Mucosa of rectum (tissue), 2 donors: ENCODE results near the gene ZNF22.

Source experiments
- H3K27ac ChIP-seq, 2 donors: one replicate each; pipeline ENCODE4 v1.7.0; 2013; ENCODE audit warnings: inconsistent platforms in 2 of 2, low read depth in 2 of 2, low read length in 2 of 2
- H3K27me3 ChIP-seq, 2 donors: one replicate each; pipeline ENCODE4 v1.7.0; 2013; ENCODE audit warnings: low read length in 2 of 2; ENCODE audit not compliant: control insufficient read depth in 2 of 2, insufficient read depth in 2 of 2
- H3K36me3 ChIP-seq, 2 donors: one replicate each; pipeline ENCODE4 v1.7.0; 2013; ENCODE audit warnings: low read length in 2 of 2; ENCODE audit not compliant: control insufficient read depth in 2 of 2, insufficient read depth in 2 of 2
- H3K4me1 ChIP-seq, 2 donors: one replicate each; pipeline ENCODE4 v1.7.0; 2013; ENCODE audit warnings: low read length in 2 of 2, mild to moderate bottlenecking in 1 of 2; ENCODE audit not compliant: control insufficient read depth in 2 of 2, insufficient read depth in 2 of 2
- H3K4me3 ChIP-seq, 2 donors: one replicate each; pipeline ENCODE4 v1.7.0; 2013; ENCODE audit warnings: low read length in 2 of 2
- H3K9ac ChIP-seq, 2 donors: one replicate each; pipeline ENCODE4 v1.7.0; 2013; ENCODE audit warnings: low read length in 2 of 2, low read depth in 1 of 2, mild to moderate bottlenecking in 1 of 2
- H3K9me3 ChIP-seq, 2 donors: one replicate each; pipeline ENCODE4 v1.7.0; 2013; ENCODE audit warnings: low read length in 2 of 2; ENCODE audit not compliant: control insufficient read depth in 2 of 2
- donor health status: healthy.
- donor health status: Normal muscosa, but diverticular disease.

ZNF22 gene

DNA sequence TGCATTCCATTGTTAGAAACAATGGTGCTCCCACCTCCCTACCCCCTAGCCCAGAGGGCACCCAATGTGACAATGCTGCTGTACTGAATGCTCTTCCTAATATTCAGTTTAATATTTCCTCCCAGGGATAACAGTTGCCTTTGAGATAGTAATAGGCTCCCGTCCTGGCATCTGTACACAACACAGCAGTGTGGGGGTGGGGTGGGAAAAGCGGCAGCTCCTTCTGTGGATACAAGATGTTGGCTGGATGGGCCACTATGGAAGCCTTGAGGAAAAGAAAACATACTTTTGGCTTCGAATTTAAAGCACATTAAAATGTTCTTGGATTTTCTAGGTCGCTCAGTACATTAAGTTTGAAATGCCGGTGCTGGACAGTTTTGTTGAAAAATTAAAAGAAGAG lies 9.2 kb upstream of the ZNF22 start:
- no peak overlapping the region for H3K9ac ChIP-seq
- H3K4me3 ChIP-seq = no peak overlapping the region
- no peaks in the 10 kb centered on the region for H3K9me3 ChIP-seq
- no peaks in the 10 kb centered on the region for H3K27me3 ChIP-seq
- H3K36me3 ChIP-seq = peaks cover 13 to 14% of the 10 kb centered on the region in 2 donors
- peaks cover 2 to 10% of the 10 kb centered on the region in 2 donors for H3K4me1 ChIP-seq
- H3K27ac ChIP-seq = no peak overlapping the region

DNA sequence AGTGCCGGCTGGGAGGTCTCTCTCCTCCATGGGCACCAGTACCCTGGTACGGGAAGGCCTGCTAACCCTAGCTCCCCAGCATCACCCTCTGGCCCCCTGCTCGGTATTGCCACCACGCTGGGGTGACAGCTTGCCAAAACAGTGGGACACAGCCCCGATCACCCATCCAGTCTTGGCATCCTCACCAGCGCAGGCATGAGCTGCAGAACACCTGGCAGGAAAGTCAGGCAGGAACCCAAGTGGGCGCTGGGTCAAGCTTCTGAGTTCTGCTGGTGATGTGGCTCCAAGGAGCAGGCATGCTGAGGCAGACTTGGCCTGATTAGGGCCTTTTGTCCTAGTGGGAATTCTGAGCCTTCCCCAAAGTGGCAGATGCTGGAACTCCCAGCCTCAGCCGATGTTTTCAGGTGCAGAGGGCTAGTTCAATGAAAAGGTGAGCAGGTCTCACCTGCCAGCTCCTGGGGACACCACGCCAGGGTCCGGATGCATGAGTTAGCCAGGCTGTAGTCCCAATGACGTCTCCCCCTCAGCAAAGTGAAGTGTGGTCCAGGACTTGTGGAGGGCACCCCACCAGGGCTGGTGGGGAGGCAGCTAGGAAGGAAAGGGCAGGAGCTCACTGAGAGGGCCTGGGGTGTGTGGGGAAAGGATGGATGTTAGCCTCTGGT lies 8.5 kb upstream of the ZNF22 start:
- H3K9me3 ChIP-seq = no peaks in the 10 kb centered on the region
- no peak overlapping the region for H3K9ac ChIP-seq
- peaks cover 13 to 14% of the 10 kb centered on the region in 2 donors for H3K36me3 ChIP-seq
- peak overlapping the region in 1 of 2 donors; percentile 3 for H3K27ac ChIP-seq
- H3K4me1 ChIP-seq = peaks cover 7 to 14% of the 10 kb centered on the region in 2 donors
- no peaks in the 10 kb centered on the region for H3K27me3 ChIP-seq
- H3K4me3 ChIP-seq = no peak overlapping the region

DNA sequence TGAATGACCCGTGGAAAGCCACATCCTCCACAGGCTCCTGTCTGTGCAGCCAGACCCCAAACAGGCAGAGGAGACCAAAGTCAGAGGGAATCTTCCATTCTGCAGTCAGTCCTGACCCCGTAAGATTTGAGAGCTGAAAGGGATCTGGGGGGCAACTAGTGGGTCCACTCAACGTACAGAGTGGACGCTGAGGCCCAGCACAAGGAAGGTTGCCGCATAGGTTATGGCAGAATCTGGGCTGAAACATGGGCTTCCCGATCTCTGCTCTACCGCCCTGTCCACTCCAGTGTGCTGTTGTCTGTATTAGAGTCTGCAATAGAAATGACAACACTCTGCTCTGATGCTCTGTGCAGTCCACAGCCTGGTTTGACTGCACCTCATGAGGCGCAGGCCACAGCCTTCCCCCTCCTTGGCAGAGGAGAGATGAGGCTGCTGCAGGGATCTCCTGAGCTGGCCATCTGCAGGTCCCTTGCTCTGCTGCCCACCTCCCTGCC lies 7.9 kb upstream of the ZNF22 start:
- Histone ChIP-seq H3K9me3 (no peaks in the 10 kb centered on the region), H3K36me3 (peaks cover 11 to 14% of the 10 kb centered on the region in 2 donors), H3K4me1 (peaks cover 7 to 14% of the 10 kb centered on the region in 2 donors), H3K4me3 (no peak overlapping the region), H3K27me3 (no peaks in the 10 kb centered on the region), H3K9ac (no peak overlapping the region), H3K27ac (no peak overlapping the region)

DNA sequence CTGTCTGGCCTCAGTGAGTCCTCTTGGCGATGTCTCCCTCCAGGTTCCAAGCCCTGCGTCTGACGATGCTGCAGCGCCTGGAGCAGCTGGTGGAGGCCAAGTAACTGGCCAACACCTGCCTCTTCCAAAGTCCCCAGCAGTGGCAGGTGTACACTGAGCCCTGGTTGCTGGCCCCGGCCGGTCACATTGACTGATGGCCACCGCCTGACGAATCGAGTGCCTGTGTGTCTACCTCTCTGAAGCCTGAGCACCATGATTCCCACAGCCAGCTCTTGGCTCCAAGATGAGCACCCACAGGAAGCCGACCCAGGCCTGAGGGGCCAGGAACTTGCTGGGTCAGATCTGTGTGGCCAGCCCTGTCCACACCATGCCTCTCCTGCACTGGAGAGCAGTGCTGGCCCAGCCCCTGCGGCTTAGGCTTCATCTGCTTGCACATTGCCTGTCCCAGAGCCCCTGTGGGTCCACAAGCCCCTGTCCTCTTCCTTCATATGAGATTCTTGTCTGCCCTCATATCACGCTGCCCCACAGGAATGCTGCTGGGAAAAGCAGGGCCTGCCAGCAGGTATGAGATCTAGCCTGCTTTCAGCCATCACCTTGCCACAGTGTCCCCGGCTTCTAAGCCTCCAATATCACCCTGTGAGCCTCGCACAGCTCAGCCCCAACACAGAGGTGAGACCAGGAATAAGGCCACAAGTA lies 7.3 kb upstream of the ZNF22 start:
- Histone ChIP-seq H3K9me3 (no peaks in the 10 kb centered on the region), H3K4me3 (no peak overlapping the region), H3K9ac (no peak overlapping the region), H3K27me3 (no peaks in the 10 kb centered on the region), H3K36me3 (peaks cover 10 to 14% of the 10 kb centered on the region in 2 donors), H3K27ac (no peak overlapping the region), H3K4me1 (peaks cover 7 to 14% of the 10 kb centered on the region in 2 donors)

DNA sequence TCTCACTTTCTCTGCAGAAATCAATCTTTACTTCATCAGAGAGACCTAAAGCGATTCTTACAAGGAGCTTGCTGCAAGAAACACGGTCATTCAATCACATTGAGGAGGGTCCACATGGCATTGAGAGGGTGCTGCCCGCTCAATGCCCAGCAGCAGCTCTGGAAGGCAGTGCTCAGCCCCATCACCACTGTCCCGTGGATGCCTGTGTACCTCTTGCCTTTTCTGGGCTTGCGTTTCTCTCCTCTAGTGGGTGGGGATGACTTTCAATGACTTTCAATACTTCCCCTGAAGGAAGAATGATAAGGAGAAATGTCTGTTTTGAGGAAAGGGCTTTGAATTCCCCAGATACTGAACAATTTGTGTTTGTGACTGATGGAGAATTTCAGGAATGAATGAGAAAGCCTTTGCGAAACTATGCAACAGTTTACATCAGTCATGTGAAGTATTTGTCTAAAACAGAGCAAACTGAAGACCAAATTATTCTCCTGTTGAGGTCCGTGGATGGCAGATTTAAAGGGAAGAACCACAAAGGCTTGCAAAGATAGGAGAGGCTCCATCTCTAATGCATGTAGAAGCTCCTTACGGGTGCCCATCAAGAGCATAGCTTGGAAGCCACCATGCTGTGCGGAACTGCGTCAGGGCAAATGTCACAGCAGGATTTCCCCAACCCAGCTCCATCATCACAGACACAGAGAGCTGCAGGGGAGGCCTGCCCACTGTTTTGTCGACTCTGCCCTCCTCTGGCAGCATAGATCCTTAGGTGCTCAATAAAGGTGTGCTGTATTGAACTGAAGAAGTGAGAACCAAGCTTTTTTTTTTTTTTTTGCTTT lies 6.6 kb upstream of the ZNF22 start:
- peaks cover 8 to 10% of the 10 kb centered on the region in 2 donors for H3K36me3 ChIP-seq
- H3K4me1 ChIP-seq = peaks cover 7 to 14% of the 10 kb centered on the region in 2 donors
- H3K9ac ChIP-seq = no peak overlapping the region
- H3K4me3 ChIP-seq = no peak overlapping the region
- H3K27me3 ChIP-seq = no peaks in the 10 kb centered on the region
- H3K27ac ChIP-seq = peak overlapping the region in 1 of 2 donors; percentile 26
- no peaks in the 10 kb centered on the region for H3K9me3 ChIP-seq

DNA sequence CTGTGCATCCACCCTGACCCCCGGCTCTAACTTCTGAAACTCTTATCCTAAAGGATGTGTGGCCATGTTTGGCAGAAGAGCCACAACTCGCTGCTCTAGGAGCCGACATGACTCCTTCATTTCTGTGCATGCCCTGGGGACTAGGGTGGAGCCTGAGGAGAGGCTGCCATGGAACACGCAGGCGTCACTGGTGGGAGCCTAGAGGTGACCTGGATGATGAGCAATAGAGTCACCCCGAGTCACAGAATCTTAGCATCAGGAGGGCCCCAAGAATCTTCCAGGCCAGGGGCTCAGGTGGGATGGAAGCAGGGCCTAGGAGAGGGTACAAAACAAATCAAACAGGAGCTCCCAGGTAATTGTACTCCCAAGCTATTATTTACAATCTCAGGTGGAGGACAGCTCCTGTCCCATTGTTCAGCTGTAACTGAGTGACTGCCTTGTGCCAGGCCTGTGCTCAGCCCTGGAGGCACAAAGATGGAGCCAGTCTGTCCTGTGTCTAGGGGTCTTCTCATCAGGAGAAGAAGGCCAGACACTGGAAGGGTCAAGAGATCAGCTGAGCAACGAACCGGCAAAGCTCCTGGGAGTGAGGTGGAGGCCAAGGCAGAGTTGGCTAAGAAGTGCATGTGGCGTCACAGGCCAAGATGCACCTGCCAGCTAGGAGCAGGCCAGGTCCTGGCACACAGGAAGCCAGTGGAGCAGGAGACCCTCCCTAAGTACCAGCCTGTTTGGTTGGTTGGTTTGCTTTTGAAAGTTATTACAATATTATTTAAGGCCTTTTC lies 5.8 kb upstream of the ZNF22 start:
- H3K4me3 ChIP-seq = no peak overlapping the region
- no peak overlapping the region for H3K9ac ChIP-seq
- H3K27ac ChIP-seq = peak overlapping the region; percentile 3 to 46
- peaks cover 8 to 10% of the 10 kb centered on the region in 2 donors for H3K36me3 ChIP-seq
- no peaks in the 10 kb centered on the region for H3K9me3 ChIP-seq
- H3K27me3 ChIP-seq = no peaks in the 10 kb centered on the region
- H3K4me1 ChIP-seq = peaks cover 7 to 14% of the 10 kb centered on the region in 2 donors

DNA sequence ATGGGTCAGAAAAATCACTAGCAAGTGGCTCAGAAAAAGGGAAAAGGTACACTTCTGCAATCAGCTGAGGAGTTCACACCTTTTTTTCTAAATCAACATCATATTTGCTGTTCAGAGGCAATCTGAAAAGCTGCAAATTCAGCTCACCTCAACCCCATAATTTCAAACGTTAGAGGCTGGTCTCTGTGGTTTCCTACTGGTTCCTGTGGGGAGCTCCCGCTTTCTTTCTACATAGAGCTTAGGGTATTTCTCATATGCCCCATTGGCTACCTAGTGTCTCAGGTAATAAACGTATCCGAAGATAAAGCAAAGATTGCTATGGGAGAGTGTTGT lies 5.2 kb upstream of the ZNF22 start:
- no peak overlapping the region for H3K9ac ChIP-seq
- H3K4me3 ChIP-seq = no peak overlapping the region
- H3K36me3 ChIP-seq = peaks cover 8 to 10% of the 10 kb centered on the region in 2 donors
- peak overlapping the region; percentile 46 to 79 for H3K27ac ChIP-seq
- peaks cover 7 to 19% of the 10 kb centered on the region in 2 donors for H3K4me1 ChIP-seq
- no peaks in the 10 kb centered on the region for H3K27me3 ChIP-seq
- H3K9me3 ChIP-seq = no peaks in the 10 kb centered on the region

DNA sequence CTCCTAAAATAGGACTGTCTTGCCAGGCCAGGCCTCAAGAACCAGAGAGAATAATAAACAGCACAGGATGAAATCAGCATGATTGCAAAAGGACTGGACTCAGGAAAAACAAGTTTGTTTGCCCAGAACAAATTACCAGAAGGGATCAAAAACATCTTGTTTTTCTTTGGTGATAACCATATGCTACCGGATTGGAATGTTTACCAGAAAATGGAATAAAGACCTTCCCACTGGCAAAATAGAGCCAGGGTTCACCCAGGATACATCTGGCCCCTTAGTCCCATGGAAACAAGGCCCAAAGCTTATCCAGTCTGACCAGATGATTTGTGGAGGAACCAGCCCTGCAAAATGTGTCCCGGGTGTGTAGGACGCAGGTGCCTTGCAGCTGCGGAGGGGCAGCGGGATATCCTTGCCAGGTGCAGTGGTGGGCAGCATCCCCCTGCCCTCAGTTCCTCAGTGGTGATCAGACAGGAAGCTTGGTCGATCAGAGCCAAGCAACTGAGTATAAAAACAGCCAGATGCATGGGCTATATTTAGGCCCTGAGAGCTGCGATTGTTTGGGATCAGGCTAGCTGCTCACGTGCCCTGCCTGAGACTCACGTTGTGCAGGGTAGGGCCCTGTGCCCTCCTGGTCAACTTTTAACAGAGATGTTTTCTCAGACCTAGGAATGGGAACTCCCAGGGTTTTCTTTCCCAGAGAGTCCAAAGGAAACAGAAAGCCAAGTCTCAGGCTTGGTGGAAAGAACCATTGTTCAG lies 4.6 kb upstream of the ZNF22 start:
- Histone ChIP-seq H3K27ac (peak overlapping the region; percentile 46 to 79), H3K9ac (peak overlapping the region in 1 of 2 donors; percentile 5), H3K4me1 (peaks cover 7 to 20% of the 10 kb centered on the region in 2 donors)

DNA sequence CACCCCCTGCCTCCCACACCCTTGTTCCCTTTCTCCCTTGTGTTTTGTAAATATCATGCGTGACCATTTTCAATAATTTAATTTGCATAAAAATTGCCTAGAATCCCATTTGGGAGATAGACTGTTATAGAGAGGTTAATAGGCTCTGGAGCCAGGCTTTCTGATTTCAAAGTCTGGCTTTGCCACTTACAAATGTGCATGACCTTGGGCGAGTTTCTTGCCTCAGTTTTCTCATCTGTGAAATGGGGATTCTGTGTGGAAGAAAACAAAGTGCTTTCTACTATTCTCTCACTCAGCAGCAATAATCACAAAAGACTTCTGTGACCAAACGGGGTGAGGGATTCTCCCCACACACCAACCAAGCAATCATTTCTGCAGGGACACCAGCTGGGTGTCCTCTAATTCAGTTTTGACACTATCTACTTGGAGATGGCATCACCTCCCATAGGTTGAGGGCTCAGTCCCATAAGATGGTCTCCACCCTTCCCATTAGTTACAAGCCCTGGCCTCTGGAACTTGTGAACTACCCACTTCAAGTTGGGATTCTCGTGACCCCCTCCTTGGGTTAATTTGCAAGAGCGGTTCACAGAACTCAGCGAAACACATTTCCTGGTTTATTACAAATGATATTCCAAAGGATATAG lies 3.5 kb upstream of the ZNF22 start:
- H3K27me3 ChIP-seq = no peaks in the 10 kb centered on the region
- no peaks in the 10 kb centered on the region for H3K9me3 ChIP-seq
- no peak overlapping the region for H3K4me3 ChIP-seq
- peak overlapping the region; percentile 46 to 79 for H3K27ac ChIP-seq
- H3K9ac ChIP-seq = no peak overlapping the region
- H3K36me3 ChIP-seq = peaks cover 2 to 6% of the 10 kb centered on the region in 2 donors
- peaks cover 18 to 27% of the 10 kb centered on the region in 2 donors for H3K4me1 ChIP-seq

More for the DNA sequence above, 4.6 kb upstream of the ZNF22 start:
- Histone ChIP-seq H3K36me3 (peaks cover 8% of the 10 kb centered on the region in 2 donors), H3K9me3 (no peaks in the 10 kb centered on the region), H3K27me3 (no peaks in the 10 kb centered on the region), H3K4me3 (no peak overlapping the region)
